ENCODE measurements around the gene RNF224. TPM values are rescaled to one million over a fixed set of nuclear protein-coding genes. Genes with fewer than 3 reads are reported as not detected.
A peak's percentile ranks its signal among the peaks of the same experiment; 100 is the strongest.

RNF224 gene
- total and polyA plus RNA-seq, 2 of the 13 experiments (the other 11 are each of a cell fraction or from before 2014, with no cell fraction given): 0.09 TPM; not detected in 1

- no peak for TF ChIP-seq ZNF543 (CRISPR knock-in tag; IDR thresholded peaks at IDR 0.05)
Observed at GRCh38 chr9:137234055-137234697, 6.9 kb downstream of the RNF224 start (continued).

GRCh38 chr9:137234758-137235423 is 7.6 kb downstream of the RNF224 start:
- H3K36me3 ChIP-seq (replicated peaks in 1 of 2; ENCODE audit: control insufficient read depth in 1 of 2, insufficient read depth in 2 of 2, low read length in 2 of 2): no peaks in the 10 kb centered on the region
- 4% methylated on average over 13 of the region's 18 CpGs for WGBS (ENCODE audit: low lambda C conversion rate)
- H3K27ac ChIP-seq (ENCODE audit: extremely low read length, insufficient read depth, low read length): peak overlapping the region; percentile 68
- H3K9me3 ChIP-seq (ENCODE audit: low read length): no peaks in the 10 kb centered on the region
- H3K4me2 ChIP-seq (ENCODE audit: low read depth, low read length): peak overlapping the region; percentile 85
- CTCF ChIA-PET (ENCODE audit: low intra/inter-chr PET ratio, low total read pairs): interaction anchor here (1.0 to 2.6 kb wide), 3 partner anchors 46 to 72 kb away, joined by 3 to 19 read pairs (median 3); partner anchors contain the start of genes ANAPC2 and SSNA1
- ATAC-seq (no peak), FAIRE-seq (no peak), DNase-seq (ENCODE audit: low spot score) (no peak)
- POLR2A ChIA-PET: interaction anchor here (0.7 to 4.1 kb wide), 5 partner anchors 11 to 34 kb away, joined by 4 to 45 read pairs (median 15); partner anchors contain the start of genes CYSRT1, NELFB, RNF208 and TPRN
- BruUV-seq (replicated peaks): no TSS peak
- no peaks in the 10 kb centered on the region for H3K27me3 ChIP-seq (ENCODE audit: control insufficient read depth in 1 of 2, insufficient read depth in 2 of 2, low read length in 2 of 2)
- in situ Hi-C loops (cut with HindIII; ENCODE audit: extremely low pct_ligation_motif_present, low pct_unique_long_range_greater_than_20kb) (no loop called here), intact Hi-C loops (cut with micrococcal nuclease; ENCODE audit: unreplicated experiment) (no loop called here)
- no peaks in the 10 kb centered on the region for H4K20me1 ChIP-seq (ENCODE audit: insufficient read depth, low read length)
- peaks cover 66% of the 10 kb centered on the region for H3K4me1 ChIP-seq (ENCODE audit: insufficient read depth, low read length)
- H2AFZ ChIP-seq (ENCODE audit: low read length): no peak overlapping the region
- H3K79me2 ChIP-seq (ENCODE audit: insufficient read depth, low read length): peaks cover 15% of the 10 kb centered on the region
- peak overlapping the region; percentile 72 for H3K9ac ChIP-seq (ENCODE audit: insufficient read depth, low read depth, low read length)
- H3K4me3 ChIP-seq (replicated peaks in 1 of 3; ENCODE audit: insufficient read depth in 1 of 3, low read depth in 2 of 3, low read length in 3 of 3): peak overlapping the region; percentile 67 to 81 (median 72)
- 0 out of 2 replicates have a peak, but pooled peaks have one; percentile 19 for TF ChIP-seq ZBTB8A (CRISPR knock-in tag; IDR thresholded peaks at IDR 0.05; ENCODE audit: borderline replicate concordance, low read depth)
- TF ChIP-seq HNRNPL (IDR thresholded peaks at IDR 0.05; ENCODE audit: low read depth, low read length): no peak
- no peak for TF ChIP-seq ZNF691 (CRISPR knock-in tag; IDR thresholded peaks at IDR 0.05; ENCODE audit: borderline replicate concordance, low read depth)
- no peak for TF ChIP-seq ZBTB37 (CRISPR knock-in tag; IDR thresholded peaks at IDR 0.05)
- no peak for TF ChIP-seq NFE2L2 (IDR thresholded peaks at IDR 0.05; ENCODE audit: low read length)
- no peak for TF ChIP-seq BORCS8-MEF2B (CRISPR knock-in tag; IDR thresholded peaks at IDR 0.05)
- TF ChIP-seq FOXA1 (IDR thresholded peaks at IDR 0.05): no peak
- no peak for TF ChIP-seq FOXA1 (CRISPR knock-in tag; IDR thresholded peaks at IDR 0.05)
- TF ChIP-seq SMARCE1 (IDR thresholded peaks at IDR 0.05; ENCODE audit: borderline replicate concordance): no peak
- TF ChIP-seq PHF20 (CRISPR knock-in tag; IDR thresholded peaks at IDR 0.05): 0 out of 2 replicates have a peak, but pooled peaks have one; percentile 17
- no peak for TF ChIP-seq ZNF460 (CRISPR knock-in tag; IDR thresholded peaks at IDR 0.05; ENCODE audit: borderline replicate concordance)
- no peak for TF ChIP-seq ZNF569 (CRISPR knock-in tag; IDR thresholded peaks at IDR 0.05; ENCODE audit: borderline replicate concordance)
- no peak for TF ChIP-seq ZNF512B (CRISPR knock-in tag; IDR thresholded peaks at IDR 0.05; ENCODE audit: borderline replicate concordance)
- no peak for TF ChIP-seq ZKSCAN5 (CRISPR knock-in tag; IDR thresholded peaks at IDR 0.05)
